ENCODE measurements around the gene STARD3. TPM values are rescaled to one million over a fixed set of nuclear protein-coding genes. Genes with fewer than 3 reads are reported as not detected.

STARD3 gene
- total RNA-seq, 2 experiments from 2014 or later, result 56.1 to 56.8 TPM

- H3K27me3 Mint-ChIP-seq (ENCODE audit: low read depth), result no peaks in the 10 kb centered on the region
- no peaks in the 10 kb centered on the region for H3K9me3 Mint-ChIP-seq
- peak overlapping the region; percentile 93 for H3K27ac Mint-ChIP-seq
- H3K4me3 Mint-ChIP-seq, result peak overlapping the region; percentile 25
- no peak for DNase-seq
- no peaks in the 10 kb centered on the region for H3K36me3 Mint-ChIP-seq (ENCODE audit: low read depth)
- intact Hi-C loops (cut with micrococcal nuclease), result loop anchor here (2.0 to 10.0 kb wide), 4 partner anchors 52 to 469 kb away; partner anchors contain the start of genes LRRC3C, MIEN1, NR1D1 and ORMDL3
- CTCF ChIA-PET, result interaction anchor here (0.9 to 11.7 kb wide), 10 partner anchors 7 to 121 kb away, joined by 3 to 213 read pairs (median 4); partner anchors contain the start of gene MIEN1
- H3K4me1 Mint-ChIP-seq (ENCODE audit: low read depth), result peaks cover 46% of the 10 kb centered on the region
These were observed 1.2 kb upstream of the STARD3 start for GRCh38 chr17:39635614-39636176.

GRCh38 chr17:39636587-39636926 lies 387 bp upstream of the STARD3 start:
- H3K4me1 Mint-ChIP-seq (ENCODE audit: low read depth), result peaks cover 49% of the 10 kb centered on the region
- H3K27me3 Mint-ChIP-seq (ENCODE audit: low read depth), result no peaks in the 10 kb centered on the region
- H3K36me3 Mint-ChIP-seq (ENCODE audit: low read depth), result no peaks in the 10 kb centered on the region
- DNase-seq, result no peak
- no peaks in the 10 kb centered on the region for H3K9me3 Mint-ChIP-seq
- intact Hi-C loops (cut with micrococcal nuclease), result loop anchor here (2.0 to 10.0 kb wide), 4 partner anchors 51 to 468 kb away; partner anchors contain the start of genes LRRC3C, MIEN1, NR1D1 and ORMDL3
- CTCF ChIA-PET, result interaction anchor here (0.6 to 11.7 kb wide), 3 partner anchors 9 to 94 kb away, joined by 3 to 213 read pairs (median 7); partner anchors contain the start of gene MIEN1
- peak overlapping the region; percentile 92 for H3K4me3 Mint-ChIP-seq
- peak overlapping the region; percentile 93 for H3K27ac Mint-ChIP-seq

- no peak for DNase-seq
- intact Hi-C loops (cut with micrococcal nuclease), result loop anchor here (5.0 to 10.0 kb wide), 3 partner anchors 49 to 466 kb away; partner anchors contain the start of genes MIEN1, NR1D1 and PGAP3
- Mint-ChIP-seq H3K4me3 (peak overlapping the region; percentile 92), H3K27ac (no peak overlapping the region), H3K4me1 (ENCODE audit: low read depth) (peaks cover 57% of the 10 kb centered on the region), H3K9me3 (no peaks in the 10 kb centered on the region), H3K36me3 (ENCODE audit: low read depth) (no peaks in the 10 kb centered on the region), H3K27me3 (ENCODE audit: low read depth) (no peaks in the 10 kb centered on the region)
- CTCF ChIA-PET, result interaction anchor here (0.9 to 11.7 kb wide), 5 partner anchors 13 to 16 kb away, joined by 3 to 213 read pairs (median 11); no protein-coding TSS in a partner anchor
These were observed 1.4 kb downstream of the STARD3 start for GRCh38 chr17:39638317-39638716.

GRCh38 chr17:39639043-39639442 lies 2.1 kb downstream of the STARD3 start:
- Mint-ChIP-seq H3K4me3 (no peak overlapping the region), H3K36me3 (ENCODE audit: low read depth) (no peaks in the 10 kb centered on the region), H3K27me3 (ENCODE audit: low read depth) (no peaks in the 10 kb centered on the region), H3K4me1 (ENCODE audit: low read depth) (peaks cover 64% of the 10 kb centered on the region), H3K9me3 (no peaks in the 10 kb centered on the region), H3K27ac (no peak overlapping the region)
- CTCF ChIA-PET, result interaction anchor here (0.5 to 11.7 kb wide), 3 partner anchors 15 to 51 kb away, joined by 3 to 213 read pairs (median 44); no protein-coding TSS in a partner anchor
- no peak for DNase-seq
- intact Hi-C loops (cut with micrococcal nuclease), result loop anchor here (5.0 to 10.0 kb wide), 3 partner anchors 48 to 466 kb away; partner anchors contain the start of genes MIEN1, NR1D1 and PGAP3

- H3K9me3 Mint-ChIP-seq, result no peaks in the 10 kb centered on the region
- no peaks in the 10 kb centered on the region for H3K27me3 Mint-ChIP-seq (ENCODE audit: low read depth)
- H3K4me1 Mint-ChIP-seq (ENCODE audit: low read depth), result peaks cover 67% of the 10 kb centered on the region
- no peak overlapping the region for H3K4me3 Mint-ChIP-seq
- H3K27ac Mint-ChIP-seq, result peak overlapping the region; percentile 61
- no peaks in the 10 kb centered on the region for H3K36me3 Mint-ChIP-seq (ENCODE audit: low read depth)
- CTCF ChIA-PET, result interaction anchor here (0.5 to 11.7 kb wide), 3 partner anchors 14 to 50 kb away, joined by 3 to 213 read pairs (median 44); no protein-coding TSS in a partner anchor
- intact Hi-C loops (cut with micrococcal nuclease), result loop anchor here (5.0 to 10.0 kb wide), 3 partner anchors 47 to 465 kb away; partner anchors contain the start of genes MIEN1, NR1D1 and PGAP3
- no peak for DNase-seq
These were observed 2.9 kb downstream of the STARD3 start for GRCh38 chr17:39639566-39640458.

- H3K36me3 Mint-ChIP-seq (ENCODE audit: low read depth), result no peaks in the 10 kb centered on the region
- H3K27me3 Mint-ChIP-seq (ENCODE audit: low read depth), result no peaks in the 10 kb centered on the region
- no peak overlapping the region for H3K27ac Mint-ChIP-seq
- no peak overlapping the region for H3K4me3 Mint-ChIP-seq
- H3K9me3 Mint-ChIP-seq, result no peaks in the 10 kb centered on the region
- intact Hi-C loops (cut with micrococcal nuclease), result no loop called here
- no peak for DNase-seq
- peaks cover 74% of the 10 kb centered on the region for H3K4me1 Mint-ChIP-seq (ENCODE audit: low read depth)
- CTCF ChIA-PET, result interaction anchor here (0.8 to 11.7 kb wide), 3 partner anchors 13 to 25 kb away, joined by 5 to 213 read pairs (median 44); partner anchors contain the start of gene TCAP
These were observed 3.7 kb downstream of the STARD3 start for GRCh38 chr17:39640591-39641031.

- no peak overlapping the region for H3K4me3 Mint-ChIP-seq
- H3K36me3 Mint-ChIP-seq (ENCODE audit: low read depth), result no peaks in the 10 kb centered on the region
- peaks cover 73% of the 10 kb centered on the region for H3K4me1 Mint-ChIP-seq (ENCODE audit: low read depth)
- H3K27ac Mint-ChIP-seq, result no peak overlapping the region
- CTCF ChIA-PET, result interaction anchor here (0.8 to 11.7 kb wide), 5 partner anchors 8 to 25 kb away, joined by 3 to 213 read pairs (median 5); partner anchors contain the start of gene TCAP
- H3K27me3 Mint-ChIP-seq (ENCODE audit: low read depth), result no peaks in the 10 kb centered on the region
- no peaks in the 10 kb centered on the region for H3K9me3 Mint-ChIP-seq
- intact Hi-C loops (cut with micrococcal nuclease), result no loop called here
- DNase-seq, result no peak
These were observed 4.2 kb downstream of the STARD3 start for GRCh38 chr17:39641097-39641496.

- no peak for DNase-seq
- H3K36me3 Mint-ChIP-seq (ENCODE audit: low read depth), result no peaks in the 10 kb centered on the region
- H3K27me3 Mint-ChIP-seq (ENCODE audit: low read depth), result no peaks in the 10 kb centered on the region
- no peak overlapping the region for H3K27ac Mint-ChIP-seq
- CTCF ChIA-PET, result interaction anchor here (0.8 to 11.7 kb wide), 4 partner anchors 9 to 20 kb away, joined by 3 to 213 read pairs (median 24); no protein-coding TSS in a partner anchor
- peaks cover 68% of the 10 kb centered on the region for H3K4me1 Mint-ChIP-seq (ENCODE audit: low read depth)
- intact Hi-C loops (cut with micrococcal nuclease), result no loop called here
- no peak overlapping the region for H3K4me3 Mint-ChIP-seq
- no peaks in the 10 kb centered on the region for H3K9me3 Mint-ChIP-seq
These were observed 4.9 kb downstream of the STARD3 start for GRCh38 chr17:39641883-39642282.

- Mint-ChIP-seq H3K36me3 (ENCODE audit: low read depth) (no peaks in the 10 kb centered on the region), H3K4me3 (no peak overlapping the region), H3K9me3 (no peaks in the 10 kb centered on the region), H3K27me3 (ENCODE audit: low read depth) (no peaks in the 10 kb centered on the region), H3K4me1 (ENCODE audit: low read depth) (peaks cover 68% of the 10 kb centered on the region), H3K27ac (no peak overlapping the region)
- intact Hi-C loops (cut with micrococcal nuclease), result no loop called here
- DNase-seq, result no peak
- CTCF ChIA-PET, result interaction anchor here (0.8 to 11.7 kb wide), 5 partner anchors 8 to 21 kb away, joined by 3 to 213 read pairs (median 8); no protein-coding TSS in a partner anchor
These were observed 5.5 kb downstream of the STARD3 start for GRCh38 chr17:39642291-39643074.

GRCh38 chr17:39643271-39643670 lies 6.3 kb downstream of the STARD3 start:
- CTCF ChIA-PET, result interaction anchor here (0.5 to 7.2 kb wide), 5 partner anchors 8 to 567 kb away, joined by 3 to 44 read pairs (median 5); no protein-coding TSS in a partner anchor
- no peak for DNase-seq
- Mint-ChIP-seq H3K4me1 (ENCODE audit: low read depth) (peaks cover 61% of the 10 kb centered on the region), H3K9me3 (no peaks in the 10 kb centered on the region), H3K4me3 (no peak overlapping the region), H3K27ac (no peak overlapping the region), H3K27me3 (ENCODE audit: low read depth) (no peaks in the 10 kb centered on the region), H3K36me3 (ENCODE audit: low read depth) (no peaks in the 10 kb centered on the region)
- intact Hi-C loops (cut with micrococcal nuclease), result no loop called here

GRCh38 chr17:39647256-39647655 lies 10.3 kb downstream of the STARD3 start:
- intact Hi-C loops (cut with micrococcal nuclease), result no loop called here
- DNase-seq, result no peak
- CTCF ChIA-PET, result interaction anchor here (1.0 to 2.1 kb wide), 2 partner anchors 22 to 25 kb away, joined by 5 to 6 read pairs; partner anchors contain the start of gene PNMT
- Mint-ChIP-seq H3K4me3 (no peak overlapping the region), H3K27me3 (ENCODE audit: low read depth) (no peaks in the 10 kb centered on the region), H3K27ac (no peak overlapping the region), H3K9me3 (no peaks in the 10 kb centered on the region), H3K4me1 (ENCODE audit: low read depth) (peaks cover 42% of the 10 kb centered on the region), H3K36me3 (ENCODE audit: low read depth) (peaks cover 2% of the 10 kb centered on the region)

Data from activated naive CD4-positive, alpha-beta T cell treated with anti-CD3 and anti-CD28 coated beads for 36 hours (primary cell).